ENCODE measurements around the gene MSLN. TPM values are rescaled to one million over a fixed set of nuclear protein-coding genes. Genes with fewer than 3 reads are reported as not detected.

Gene MSLN
- total RNA-seq, 1 experiment from 2014 or later, result 0.73 TPM

- Histone ChIP-seq H3K79me2 (ENCODE audit: low read length) (no peaks in the 10 kb centered on the region), H2AFZ (ENCODE audit: low read length) (no peak overlapping the region), H3K36me3 (ENCODE audit: low read depth, low read length) (no peaks in the 10 kb centered on the region), H4K20me1 (ENCODE audit: low read length) (no peaks in the 10 kb centered on the region), H3K9me3 (ENCODE audit: low read length) (no peaks in the 10 kb centered on the region), H3K4me3 (ENCODE audit: low read length) (no peak overlapping the region), H3K27ac (ENCODE audit: low read length) (no peak overlapping the region), H3F3A (ENCODE audit: low read length, unreplicated experiment) (no peaks in the 10 kb centered on the region), H3K27me3 (ENCODE audit: low read length) (no peaks in the 10 kb centered on the region), H3K4me1 (ENCODE audit: insufficient read depth, low read length) (no peaks in the 10 kb centered on the region), H3K9ac (ENCODE audit: low read length) (no peak overlapping the region), H3K4me2 (ENCODE audit: low read length) (no peak overlapping the region), H3K9me2 (replicated peaks; ENCODE audit: low read length) (no peaks in the 10 kb centered on the region)
- POLR2A ChIA-PET (ENCODE audit: unreplicated experiment), result no interaction called here
- no peak for DNase-seq
- intact Hi-C loops (cut with micrococcal nuclease), result no loop called here
- TF ChIP-seq EZH2 (IDR thresholded peaks at IDR 0.05; ENCODE audit: low read length, unreplicated experiment), result no peak
- TF ChIP-seq CTCF (conservative IDR thresholded peaks at IDR 0.05; ENCODE audit: low read depth, low read length), result no peak
- TF ChIP-seq EZH2phosphoT487 (IDR thresholded peaks at IDR 0.05; ENCODE audit: borderline replicate concordance, low read length), result no peak
- BruUV-seq (replicated peaks), result no TSS peak
- CTCF ChIA-PET, result no interaction called here
- no peak for ATAC-seq
These were observed 12.4 kb upstream of the MSLN start for GRCh38 chr16:747978-748746.

GRCh38 chr16:749010-749409 is 11.5 kb upstream of the MSLN start:
- Histone ChIP-seq H3K4me1 (ENCODE audit: insufficient read depth, low read length) (no peaks in the 10 kb centered on the region), H3K27me3 (ENCODE audit: low read length) (no peaks in the 10 kb centered on the region), H3K79me2 (ENCODE audit: low read length) (no peaks in the 10 kb centered on the region), H3F3A (ENCODE audit: low read length, unreplicated experiment) (no peaks in the 10 kb centered on the region), H2AFZ (ENCODE audit: low read length) (no peak overlapping the region), H3K9me3 (ENCODE audit: low read length) (no peaks in the 10 kb centered on the region), H4K20me1 (ENCODE audit: low read length) (no peaks in the 10 kb centered on the region), H3K27ac (ENCODE audit: low read length) (no peak overlapping the region), H3K9me2 (replicated peaks; ENCODE audit: low read length) (no peaks in the 10 kb centered on the region), H3K4me3 (ENCODE audit: low read length) (no peak overlapping the region), H3K4me2 (ENCODE audit: low read length) (no peak overlapping the region), H3K36me3 (ENCODE audit: low read depth, low read length) (no peaks in the 10 kb centered on the region), H3K9ac (ENCODE audit: low read length) (no peak overlapping the region)
- DNase-seq, result no peak
- POLR2A ChIA-PET (ENCODE audit: unreplicated experiment), result interaction anchor here (0.7 kb wide), 1 partner anchor 30 kb away, joined by 6 read pairs; no protein-coding TSS in a partner anchor
- no peak for ATAC-seq
- CTCF ChIA-PET, result no interaction called here
- intact Hi-C loops (cut with micrococcal nuclease), result no loop called here
- TF ChIP-seq EZH2 (IDR thresholded peaks at IDR 0.05; ENCODE audit: low read length, unreplicated experiment) (no peak), EZH2phosphoT487 (IDR thresholded peaks at IDR 0.05; ENCODE audit: borderline replicate concordance, low read length) (no peak), CTCF (conservative IDR thresholded peaks at IDR 0.05; ENCODE audit: low read depth, low read length) (no peak)
- BruUV-seq (replicated peaks), result no TSS peak

- H3K79me2 ChIP-seq (ENCODE audit: low read length), result no peaks in the 10 kb centered on the region
- H3K4me2 ChIP-seq (ENCODE audit: low read length), result no peak overlapping the region
- ATAC-seq, result no peak
- H3K4me1 ChIP-seq (ENCODE audit: insufficient read depth, low read length), result no peaks in the 10 kb centered on the region
- H3F3A ChIP-seq (ENCODE audit: low read length, unreplicated experiment), result no peaks in the 10 kb centered on the region
- H3K9me3 ChIP-seq (ENCODE audit: low read length), result no peaks in the 10 kb centered on the region
- H3K36me3 ChIP-seq (ENCODE audit: low read depth, low read length), result no peaks in the 10 kb centered on the region
- CTCF ChIA-PET, result no interaction called here
- TF ChIP-seq EZH2phosphoT487 (IDR thresholded peaks at IDR 0.05; ENCODE audit: borderline replicate concordance, low read length), result no peak
- no peaks in the 10 kb centered on the region for H3K9me2 ChIP-seq (replicated peaks; ENCODE audit: low read length)
- BruUV-seq (replicated peaks), result no TSS peak
- no peak overlapping the region for H3K27ac ChIP-seq (ENCODE audit: low read length)
- no peaks in the 10 kb centered on the region for H4K20me1 ChIP-seq (ENCODE audit: low read length)
- H3K9ac ChIP-seq (ENCODE audit: low read length), result no peak overlapping the region
- no peaks in the 10 kb centered on the region for H3K27me3 ChIP-seq (ENCODE audit: low read length)
- H2AFZ ChIP-seq (ENCODE audit: low read length), result no peak overlapping the region
- intact Hi-C loops (cut with micrococcal nuclease), result no loop called here
- H3K4me3 ChIP-seq (ENCODE audit: low read length), result no peak overlapping the region
- DNase-seq, result no peak
- POLR2A ChIA-PET (ENCODE audit: unreplicated experiment), result no interaction called here
These were observed 10.0 kb upstream of the MSLN start for GRCh38 chr16:750485-750884.

Data from PC-3 (cell line).